Endothelial cell of umbilical vein (primary cell): Measurements from ENCODE around the gene MVB12B.

Experiments
- EZH2 ChIP-seq: IDR thresholded peaks from 2 replicates; pipeline ENCODE4 v1.6.1; 2012; ENCODE audit warnings: borderline replicate concordance, low read depth, mild to moderate bottlenecking, moderate library complexity, low read length, inconsistent platforms; ENCODE audit not compliant: severe bottlenecking
- MAX ChIP-seq: IDR thresholded peaks from 2 replicates; pipeline ENCODE4 v1.6.1; 2011; ENCODE audit not compliant: insufficient read depth, insufficient read length
- MYC ChIP-seq: IDR thresholded peaks from one replicate; pipeline ENCODE4 v1.6.1; 2011; ENCODE audit warnings: mild to moderate bottlenecking, low read depth, low read length
- POLR2A ChIP-seq: IDR thresholded peaks from 2 replicates; pipeline ENCODE4 v1.6.1; 2012; ENCODE audit warnings: low read depth, mild to moderate bottlenecking, control low read depth, low read length
- TF ChIP-seq, protein P1 (sequence below), 2 donors: IDR thresholded peaks; 1 replicate in 1 of 2; 2 replicates in 1 of 2; pipeline ENCODE4 v1.5.1; 2011; ENCODE audit warnings: low read length in 2 of 2, mild to moderate bottlenecking in 2 of 2, moderate library complexity in 2 of 2, control low read depth in 1 of 2, inconsistent platforms in 1 of 2, low read depth in 1 of 2; ENCODE audit not compliant: insufficient read depth in 1 of 2; ENCODE audit errors: extremely low read depth in 1 of 2

DNA sequence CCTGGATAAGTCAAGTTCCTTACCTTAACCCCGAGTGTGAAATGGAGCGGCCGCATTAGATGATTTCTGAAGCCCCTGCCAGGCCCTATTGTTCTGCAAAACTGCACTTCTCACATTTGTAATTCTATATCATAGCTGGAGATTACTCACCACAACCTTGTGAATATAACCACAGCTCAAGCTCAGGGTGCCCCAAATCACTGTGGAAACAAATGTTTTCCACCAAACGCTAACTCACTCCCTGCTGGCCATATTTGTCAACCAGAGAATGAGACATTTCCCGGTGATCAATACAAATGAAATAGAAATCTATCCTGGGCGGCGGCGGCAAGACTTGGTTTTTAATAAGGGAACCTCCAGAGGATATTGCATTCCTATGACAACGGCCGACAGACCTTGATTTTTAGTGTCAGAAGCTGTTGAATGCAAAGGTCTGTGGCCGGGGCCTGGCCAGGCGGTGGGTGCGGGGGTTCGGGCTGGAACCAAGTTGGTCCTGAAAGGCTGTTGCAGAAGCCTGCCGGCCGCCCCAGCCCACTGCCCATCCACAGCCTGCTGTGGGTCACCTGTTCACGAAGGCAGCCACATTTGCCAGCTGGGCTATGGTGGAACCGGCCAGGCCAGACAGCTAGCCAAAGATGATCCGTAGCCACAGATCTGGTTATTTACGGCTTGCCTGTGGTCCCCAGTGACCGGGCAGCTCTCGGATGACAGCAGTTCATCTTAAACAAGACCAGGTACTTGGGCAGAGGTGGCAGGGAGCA, 193.2 kb downstream of the MVB12B start:
- TF ChIP-seq, protein P1, sequence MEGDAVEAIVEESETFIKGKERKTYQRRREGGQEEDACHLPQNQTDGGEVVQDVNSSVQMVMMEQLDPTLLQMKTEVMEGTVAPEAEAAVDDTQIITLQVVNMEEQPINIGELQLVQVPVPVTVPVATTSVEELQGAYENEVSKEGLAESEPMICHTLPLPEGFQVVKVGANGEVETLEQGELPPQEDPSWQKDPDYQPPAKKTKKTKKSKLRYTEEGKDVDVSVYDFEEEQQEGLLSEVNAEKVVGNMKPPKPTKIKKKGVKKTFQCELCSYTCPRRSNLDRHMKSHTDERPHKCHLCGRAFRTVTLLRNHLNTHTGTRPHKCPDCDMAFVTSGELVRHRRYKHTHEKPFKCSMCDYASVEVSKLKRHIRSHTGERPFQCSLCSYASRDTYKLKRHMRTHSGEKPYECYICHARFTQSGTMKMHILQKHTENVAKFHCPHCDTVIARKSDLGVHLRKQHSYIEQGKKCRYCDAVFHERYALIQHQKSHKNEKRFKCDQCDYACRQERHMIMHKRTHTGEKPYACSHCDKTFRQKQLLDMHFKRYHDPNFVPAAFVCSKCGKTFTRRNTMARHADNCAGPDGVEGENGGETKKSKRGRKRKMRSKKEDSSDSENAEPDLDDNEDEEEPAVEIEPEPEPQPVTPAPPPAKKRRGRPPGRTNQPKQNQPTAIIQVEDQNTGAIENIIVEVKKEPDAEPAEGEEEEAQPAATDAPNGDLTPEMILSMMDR (IDR thresholded peaks at IDR 0.05; ENCODE audit: extremely low read depth in 1 of 2, insufficient read depth in 1 of 2, low read depth in 1 of 2, low read length in 2 of 2): no peak
- TF ChIP-seq EZH2 (no peak), MAX (no peak), POLR2A (no peak), MYC (no peak)
